ENCODE measurements around the gene FNDC3B.

The FNDC3B gene

GRCh38 chr3:172065527-172065926 lies 26.1 kb downstream of the FNDC3B start (continued):
- TF ChIP-seq ZNF18 (tag by site-specific recombination; IDR thresholded peaks at IDR 0.05) (peak; percentile 24; the same call in 1 of the 2 replicates), ZNF843 (tag by site-specific recombination; IDR thresholded peaks at IDR 0.05) (0 out of 2 replicates have a peak, but pooled peaks have one; percentile 20), ZNF561 (tag by site-specific recombination; IDR thresholded peaks at IDR 0.05; ENCODE audit: borderline replicate concordance) (0 out of 2 replicates have a peak, but pooled peaks have one; percentile 34), OSR2 (tag by site-specific recombination; IDR thresholded peaks at IDR 0.05) (peak; percentile 22; the same call in 1 of the 2 replicates), PBX3 (CRISPR knock-in tag; IDR thresholded peaks at IDR 0.05) (no peak)

GRCh38 chr3:172065967-172066762 lies 26.8 kb downstream of the FNDC3B start:
- Histone ChIP-seq H3K9me3 (ENCODE audit: control insufficient read depth, insufficient read depth, low read depth, low read length) (no peaks in the 10 kb centered on the region), H3K4me1 (ENCODE audit: control insufficient read depth, insufficient read depth, low read length) (peaks cover 3% of the 10 kb centered on the region), H3K27ac (ENCODE audit: extremely low read depth, low read depth, low read length) (no peak overlapping the region), H3K4me3 (ENCODE audit: low read depth, low read length) (no peak overlapping the region), H3K36me3 (ENCODE audit: control insufficient read depth in 2 of 2, insufficient read depth in 1 of 2, low read length in 2 of 2) (no peaks in the 10 kb centered on the region)
- CTCF ChIA-PET, result no interaction called here
- TF ChIP-seq WT1 (tag by site-specific recombination; IDR thresholded peaks at IDR 0.05) (peak; percentile 64), ZNF366 (tag by site-specific recombination; conservative IDR thresholded peaks at IDR 0.05) (0 out of 2 replicates have a peak, but pooled peaks have one; percentile 2), TCF7L2 (IDR thresholded peaks at IDR 0.05; ENCODE audit: borderline replicate concordance, low read depth, low read length) (no peak), ZNF280D (tag by site-specific recombination; IDR thresholded peaks at IDR 0.05) (no peak), ZNF660 (tag by site-specific recombination; IDR thresholded peaks at IDR 0.05) (no peak), ZNF280C (tag by site-specific recombination; IDR thresholded peaks at IDR 0.05) (no peak)
- POLR2A ChIA-PET, result no interaction called here

GRCh38 chr3:172066880-172067796 lies 27.8 kb downstream of the FNDC3B start:
- CTCF ChIA-PET, result no interaction called here
- no peak overlapping the region for H3K4me3 ChIP-seq (ENCODE audit: low read depth, low read length)
- H3K27ac ChIP-seq (ENCODE audit: extremely low read depth, low read depth, low read length), result no peak overlapping the region
- no peaks in the 10 kb centered on the region for H3K9me3 ChIP-seq (ENCODE audit: control insufficient read depth, insufficient read depth, low read depth, low read length)
- peaks cover 3% of the 10 kb centered on the region for H3K4me1 ChIP-seq (ENCODE audit: control insufficient read depth, insufficient read depth, low read length)
- POLR2A ChIA-PET, result no interaction called here
- H3K36me3 ChIP-seq (ENCODE audit: control insufficient read depth in 2 of 2, insufficient read depth in 1 of 2, low read length in 2 of 2), result no peaks in the 10 kb centered on the region
- TF ChIP-seq KLF10 (tag by site-specific recombination; IDR thresholded peaks at IDR 0.05) (0 out of 2 replicates have a peak, but pooled peaks have one; percentile 28), ZNF701 (tag by site-specific recombination; IDR thresholded peaks at IDR 0.05) (no peak), ZSCAN4 (tag by site-specific recombination; IDR thresholded peaks at IDR 0.05) (no peak), ZNF146 (tag by site-specific recombination; IDR thresholded peaks at IDR 0.05) (no peak), WT1 (tag by site-specific recombination; IDR thresholded peaks at IDR 0.05) (no peak), ZNF362 (tag by site-specific recombination; IDR thresholded peaks at IDR 0.05) (no peak), PRDM6 (tag by site-specific recombination; IDR thresholded peaks at IDR 0.05) (peak; percentile 97)
